ENCODE data around the gene OR3A3.

The OR3A3 gene

GRCh38 chr17:3471599-3471998 is 60.4 kb downstream of the OR3A3 start, which contains the start of gene SPATA22:
SPATA22 (minus strand) TSS chr17:3471819; CDS start chr17:3469325, 2,494 bp downstream.
- no peak for DNase-seq (ENCODE audit: low spot score)
- TF ChIP-seq CTCF (IDR thresholded peaks at IDR 0.05; ENCODE audit: borderline replicate concordance, control extremely low read depth, extremely low read depth, insufficient read depth, missing control alignments): no peak
- in situ Hi-C loops (cut with MboI; ENCODE audit: low sequenced_read_pairs, unreplicated experiment): no loop called here

GRCh38 chr17:3472137-3472536 is 61.0 kb downstream of the OR3A3 start:
- in situ Hi-C loops (cut with MboI; ENCODE audit: low sequenced_read_pairs, unreplicated experiment): no loop called here
- no peak for TF ChIP-seq CTCF (IDR thresholded peaks at IDR 0.05; ENCODE audit: borderline replicate concordance, control extremely low read depth, extremely low read depth, insufficient read depth, missing control alignments)
- DNase-seq (ENCODE audit: low spot score): no peak
